Neural cell (in vitro differentiated cells): ENCODE data around the gene ZNF695. TPM values are rescaled to one million over a fixed set of nuclear protein-coding genes. Genes with fewer than 3 reads are reported as not detected.

Experiments
- H2AFZ ChIP-seq: fragments of 200-600, 300-800 bp; sonication (generic), shearing (Covaris generic); 2 replicates; pipeline ENCODE4 v1.6.0; 2014; ENCODE audit warnings: low read depth, mild to moderate bottlenecking, antibody characterized with exemption, low read length, moderate library complexity
- H3F3A ChIP-seq: fragments of 200-600 bp; shearing (Covaris generic); 2 replicates; pipeline ENCODE4 v1.6.1; 2016; ENCODE audit warnings: mild to moderate bottlenecking, moderate library complexity, mixed read lengths, antibody characterized with exemption, low read length; ENCODE audit not compliant: insufficient read depth, poor library complexity, severe bottlenecking
- H3K27ac ChIP-seq: fragments of 200-600, 300-800 bp; sonication (generic), shearing (Covaris generic); 2 replicates; pipeline ENCODE4 v1.5.1; 2014; ENCODE audit warnings: mild to moderate bottlenecking, low read length, moderate library complexity
- H3K27me3 ChIP-seq: fragments of 300-800, 200-600 bp; sonication (generic), shearing (Covaris generic); 2 replicates; pipeline ENCODE4 v1.6.0; 2014; ENCODE audit warnings: mild to moderate bottlenecking, low read depth, low read length, moderate library complexity; ENCODE audit not compliant: insufficient read depth
- H3K36me3 ChIP-seq: fragments of 300-800, 200-600 bp; sonication (generic), shearing (Covaris generic); 2 replicates; pipeline ENCODE4 v1.5.1; 2014; ENCODE audit warnings: mild to moderate bottlenecking, antibody characterized with exemption, low read length, moderate library complexity; ENCODE audit not compliant: insufficient read depth
- H3K4me2 ChIP-seq: fragments of 300-800, 200-600 bp; sonication (generic), shearing (Covaris generic); 2 replicates; pipeline ENCODE4 v1.6.0; 2014; ENCODE audit warnings: mild to moderate bottlenecking, low read length
- H3K4me3 ChIP-seq: fragments of 300-800, 200-600 bp; sonication (generic), shearing (Covaris generic); 2 replicates; pipeline ENCODE4 v1.5.1; 2014; ENCODE audit warnings: mild to moderate bottlenecking, low read length, moderate library complexity
- H3K79me2 ChIP-seq: fragments of 200-600 bp; shearing (Covaris generic); replicated peaks from 2 replicates; pipeline ENCODE4 v1.6.0; 2014; ENCODE audit warnings: mild to moderate bottlenecking, low read length, moderate library complexity; ENCODE audit not compliant: insufficient read depth
- H3K9ac ChIP-seq: fragments of 300-800, 200-600 bp; sonication (generic), shearing (Covaris generic); 2 replicates; pipeline ENCODE4 v1.6.1; 2016; ENCODE audit warnings: mild to moderate bottlenecking, low read length, mixed read lengths
- H3K9me2 ChIP-seq: fragments of 200-600 bp; shearing (Covaris generic); 2 replicates; pipeline ENCODE4 v1.6.1; 2016; ENCODE audit warnings: mild to moderate bottlenecking, low read length, mixed read lengths; ENCODE audit not compliant: insufficient read depth
- H3K9me3 ChIP-seq: fragments of 200-600, 300-800 bp; sonication (generic), shearing (Covaris generic); 2 replicates; pipeline ENCODE4 v1.6.1; 2016; ENCODE audit warnings: mild to moderate bottlenecking, mixed run types, low read length, moderate library complexity, mixed read lengths
- H4K20me1 ChIP-seq: fragments of 200-600 bp; shearing (Covaris generic); 2 replicates; pipeline ENCODE4 v1.6.1; 2016; ENCODE audit warnings: mild to moderate bottlenecking, mixed run types; ENCODE audit not compliant: insufficient read depth
- EP300 ChIP-seq: fragments of 450-650 bp; conservative IDR thresholded peaks from 2 replicates; pipeline ENCODE4 v1.6.1; 2014; ENCODE audit warnings: antibody characterized with exemption, mild to moderate bottlenecking, moderate library complexity; ENCODE audit not compliant: poor library complexity, severe bottlenecking
- EZH2 ChIP-seq: fragments of 200-600, 300-800 bp; shearing (Covaris generic), sonication (generic); IDR thresholded peaks from 2 replicates; pipeline ENCODE4 v1.6.1; 2014; ENCODE audit warnings: antibody characterized with exemption, low read length, borderline replicate concordance, mild to moderate bottlenecking; ENCODE audit not compliant: insufficient read depth, poor library complexity, severe bottlenecking
- MXI1 ChIP-seq: fragments of 450-650 bp; conservative IDR thresholded peaks from 2 replicates; pipeline ENCODE4 v1.6.1; 2014; ENCODE audit warnings: antibody characterized with exemption, mild to moderate bottlenecking; ENCODE audit not compliant: poor library complexity, severe bottlenecking
- POLR2AphosphoS5 ChIP-seq: IDR thresholded peaks from 2 replicates; pipeline ENCODE4 v1.6.1; 2012
- RAD21 ChIP-seq: fragments of 450-650 bp; conservative IDR thresholded peaks from 2 replicates; pipeline ENCODE4 v1.6.1; 2014; ENCODE audit warnings: antibody characterized with exemption, mild to moderate bottlenecking, moderate library complexity
- REST ChIP-seq: IDR thresholded peaks from 2 replicates; pipeline ENCODE4 v1.6.1; 2012; ENCODE audit warnings: borderline replicate concordance
- SMC3 ChIP-seq: fragments of 450-650 bp; conservative IDR thresholded peaks from 2 replicates; pipeline ENCODE4 v1.6.1; 2014; ENCODE audit warnings: antibody characterized with exemption, mild to moderate bottlenecking, moderate library complexity; ENCODE audit not compliant: poor library complexity
- TAF1 ChIP-seq: IDR thresholded peaks from 2 replicates; pipeline ENCODE4 v1.6.1; 2012; ENCODE audit warnings: low read depth
- polyA plus RNA-seq: library from polyadenylated mRNA; depleted of rRNA; stranded (reverse); fragments of >200 nt; gene quantifications from 2 replicates; pipeline ENCODE4 v1.2.3, GENCODE V29; 2014
- TF ChIP-seq, protein P1 (sequence below): fragments of 450-650 bp; IDR thresholded peaks from 2 replicates; pipeline ENCODE4 v1.5.1; 2014; ENCODE audit warnings: antibody characterized with exemption, mild to moderate bottlenecking, moderate library complexity; ENCODE audit not compliant: poor library complexity, severe bottlenecking

Gene ZNF695
- polyA plus RNA-seq, 1 donor from 2014 or later = 8.4 TPM

DNA sequence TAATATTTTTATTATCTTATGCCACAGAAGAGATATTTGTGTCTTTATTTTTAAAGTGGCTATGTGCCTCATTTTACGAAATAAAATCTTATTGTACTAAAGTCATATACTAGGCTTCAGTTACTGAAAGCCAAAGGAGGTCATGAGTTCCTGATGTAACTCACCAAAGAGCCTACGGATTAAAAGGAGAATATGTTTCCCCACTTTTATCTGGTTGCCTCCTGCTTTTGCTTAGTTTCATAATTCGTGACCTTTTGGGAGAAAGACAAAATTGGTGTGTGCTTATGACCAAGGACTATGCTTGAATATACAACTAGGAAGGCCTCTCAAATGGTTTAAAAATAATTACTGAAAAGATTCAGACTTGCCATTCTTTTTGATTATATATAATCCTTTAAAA lies 57.9 kb downstream of the ZNF695 start:
- Histone ChIP-seq H3K27ac (no peak overlapping the region), H4K20me1 (no peaks in the 10 kb centered on the region), H3K79me2 (no peaks in the 10 kb centered on the region), H2AFZ (no peak overlapping the region), H3K27me3 (no peaks in the 10 kb centered on the region), H3K9me3 (no peaks in the 10 kb centered on the region), H3K36me3 (no peaks in the 10 kb centered on the region), H3K9me2 (no peaks in the 10 kb centered on the region), H3K9ac (no peak overlapping the region), H3K4me2 (no peak overlapping the region), H3F3A (no peaks in the 10 kb centered on the region), H3K4me3 (no peak overlapping the region)
- TF ChIP-seq EP300 (no peak), REST (no peak), TAF1 (no peak), SMC3 (no peak), MXI1 (no peak), EZH2 (no peak), RAD21 (no peak), POLR2AphosphoS5 (no peak)
- TF ChIP-seq, protein P1, sequence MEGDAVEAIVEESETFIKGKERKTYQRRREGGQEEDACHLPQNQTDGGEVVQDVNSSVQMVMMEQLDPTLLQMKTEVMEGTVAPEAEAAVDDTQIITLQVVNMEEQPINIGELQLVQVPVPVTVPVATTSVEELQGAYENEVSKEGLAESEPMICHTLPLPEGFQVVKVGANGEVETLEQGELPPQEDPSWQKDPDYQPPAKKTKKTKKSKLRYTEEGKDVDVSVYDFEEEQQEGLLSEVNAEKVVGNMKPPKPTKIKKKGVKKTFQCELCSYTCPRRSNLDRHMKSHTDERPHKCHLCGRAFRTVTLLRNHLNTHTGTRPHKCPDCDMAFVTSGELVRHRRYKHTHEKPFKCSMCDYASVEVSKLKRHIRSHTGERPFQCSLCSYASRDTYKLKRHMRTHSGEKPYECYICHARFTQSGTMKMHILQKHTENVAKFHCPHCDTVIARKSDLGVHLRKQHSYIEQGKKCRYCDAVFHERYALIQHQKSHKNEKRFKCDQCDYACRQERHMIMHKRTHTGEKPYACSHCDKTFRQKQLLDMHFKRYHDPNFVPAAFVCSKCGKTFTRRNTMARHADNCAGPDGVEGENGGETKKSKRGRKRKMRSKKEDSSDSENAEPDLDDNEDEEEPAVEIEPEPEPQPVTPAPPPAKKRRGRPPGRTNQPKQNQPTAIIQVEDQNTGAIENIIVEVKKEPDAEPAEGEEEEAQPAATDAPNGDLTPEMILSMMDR = no peak

DNA sequence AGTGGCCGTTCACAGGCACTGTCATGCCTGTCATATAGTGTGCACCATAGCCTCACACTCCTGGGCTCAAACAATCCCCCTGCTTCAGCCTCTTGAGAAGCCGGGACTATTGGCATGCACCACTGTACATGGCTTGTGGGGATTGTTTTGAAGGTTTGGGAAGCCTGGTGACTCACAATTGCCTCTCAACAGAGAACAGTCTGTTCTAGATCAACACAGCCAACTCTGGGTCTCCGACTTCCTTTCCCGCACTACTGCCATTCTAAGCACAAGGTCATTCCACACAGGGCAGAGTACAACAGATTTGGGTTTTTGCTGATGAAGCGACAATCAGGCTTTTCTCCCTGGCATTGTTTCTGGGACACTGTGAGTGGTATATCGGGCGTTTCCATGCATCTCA lies 60.6 kb downstream of the ZNF695 start:
- no peaks in the 10 kb centered on the region for H4K20me1 ChIP-seq
- no peaks in the 10 kb centered on the region for H3K9me3 ChIP-seq
- H3K9ac ChIP-seq = no peak overlapping the region
- H3K79me2 ChIP-seq = no peaks in the 10 kb centered on the region
- no peak overlapping the region for H2AFZ ChIP-seq
- no peak overlapping the region for H3K27ac ChIP-seq
- no peak overlapping the region for H3K4me3 ChIP-seq
- no peaks in the 10 kb centered on the region for H3F3A ChIP-seq
- TF ChIP-seq EP300 (no peak), RAD21 (no peak)
- TF ChIP-seq, protein P1 = no peak
- no peaks in the 10 kb centered on the region for H3K27me3 ChIP-seq
- H3K9me2 ChIP-seq = no peaks in the 10 kb centered on the region
- no peaks in the 10 kb centered on the region for H3K36me3 ChIP-seq
- H3K4me2 ChIP-seq = no peak overlapping the region
